NCI-H2081 treated with DMSO at 0.1 percent for 48 hours (cell line): Measurements from ENCODE around the gene PWWP2B.

Source experiments
- DNase-seq: peaks from one replicate; lab custom pipeline; 2025; lab: John Stamatoyannopoulos, UW

PWWP2B gene

GRCh38 chr10:132447446-132448247 lies 50.6 kb downstream of the PWWP2B start:
- DNase-seq, result no peak

- no peak for DNase-seq
Observed at GRCh38 chr10:132448248-132448731, 51.3 kb downstream of the PWWP2B start.

- no peak for DNase-seq
Observed at GRCh38 chr10:132449051-132449810, 52.2 kb downstream of the PWWP2B start.

- no peak for DNase-seq
Observed at GRCh38 chr10:132449811-132450181, 52.8 kb downstream of the PWWP2B start.

GRCh38 chr10:132450466-132450824 lies 53.4 kb downstream of the PWWP2B start:
- no peak for DNase-seq

GRCh38 chr10:132450825-132451505 lies 54.0 kb downstream of the PWWP2B start:
- DNase-seq, result no peak

- DNase-seq, result no peak
Observed at GRCh38 chr10:132451506-132452215, 54.7 kb downstream of the PWWP2B start.

GRCh38 chr10:132452216-132452650 lies 55.2 kb downstream of the PWWP2B start:
- no peak for DNase-seq

- no peak for DNase-seq
Observed at GRCh38 chr10:132452651-132453469, 55.9 kb downstream of the PWWP2B start.

GRCh38 chr10:132453470-132453861 lies 56.5 kb downstream of the PWWP2B start:
- DNase-seq, result no peak

GRCh38 chr10:132454296-132455198 lies 57.5 kb downstream of the PWWP2B start:
- DNase-seq, result no peak

- DNase-seq, result no peak
Observed at GRCh38 chr10:132455441-132455971, 58.5 kb downstream of the PWWP2B start.

- DNase-seq, result no peak
Observed at GRCh38 chr10:132455986-132456847, 59.2 kb downstream of the PWWP2B start.

GRCh38 chr10:132456881-132457280 lies 59.9 kb downstream of the PWWP2B start:
- no peak for DNase-seq

GRCh38 chr10:132457328-132458070 lies 60.5 kb downstream of the PWWP2B start:
- no peak for DNase-seq

- no peak for DNase-seq
Observed at GRCh38 chr10:132458071-132458585, 61.1 kb downstream of the PWWP2B start.

GRCh38 chr10:132458586-132459300 lies 61.7 kb downstream of the PWWP2B start:
- no peak for DNase-seq
